H9 (cell line): ENCODE measurements around the gene PELI2. TPM values are rescaled to one million over a fixed set of nuclear protein-coding genes. Genes with fewer than 3 reads are reported as not detected.

ENCODE experiments used
- DNase-seq: peaks from one replicate; pipeline ENCODE4 v3.0.0-alpha.2; 2017
- H2AFZ ChIP-seq: one replicate; pipeline ENCODE4 v1.6.1; 2013; ENCODE audit warnings: mild to moderate bottlenecking, low read length, control low read depth, moderate library complexity
- H2AK5ac ChIP-seq: 2 replicates; pipeline ENCODE4 v1.6.1; 2013; ENCODE audit warnings: low read length, control low read depth, mixed read lengths; ENCODE audit not compliant: insufficient read length
- H2BK120ac ChIP-seq: one replicate; pipeline ENCODE4 v1.6.1; 2013; ENCODE audit warnings: low read depth, mild to moderate bottlenecking, low read length, control low read depth, inconsistent platforms; ENCODE audit not compliant: poor library complexity, severe bottlenecking
- H2BK12ac ChIP-seq: 2 replicates; pipeline ENCODE4 v1.6.1; 2013; ENCODE audit warnings: low read length, control low read depth, mixed read lengths, low read depth; ENCODE audit not compliant: insufficient read length
- H2BK15ac ChIP-seq: 2 replicates; pipeline ENCODE4 v1.6.1; 2013; ENCODE audit warnings: low read depth, low read length, control low read depth
- H2BK20ac ChIP-seq: one replicate; pipeline ENCODE4 v1.6.1; 2013; ENCODE audit warnings: low read depth, mild to moderate bottlenecking, low read length, control low read depth, inconsistent platforms; ENCODE audit not compliant: poor library complexity, severe bottlenecking
- H2BK5ac ChIP-seq: 2 replicates; pipeline ENCODE4 v1.6.1; 2013; ENCODE audit warnings: low read length, control low read depth, mixed read lengths; ENCODE audit not compliant: insufficient read length
- H3K14ac ChIP-seq: 2 replicates; pipeline ENCODE4 v1.6.1; 2013; ENCODE audit warnings: low read length, control low read depth; ENCODE audit not compliant: insufficient read depth
- H3K18ac ChIP-seq: 2 replicates; pipeline ENCODE4 v1.6.1; 2013; ENCODE audit warnings: low read depth, mild to moderate bottlenecking, mixed read lengths, low read length, control low read depth; ENCODE audit not compliant: insufficient read length
- H3K23ac ChIP-seq: 2 replicates; pipeline ENCODE4 v1.6.1; 2013; ENCODE audit warnings: low read length, control low read depth, mixed read lengths, low read depth; ENCODE audit not compliant: insufficient read length
- H3K23me2 ChIP-seq: 2 replicates; pipeline ENCODE4 v1.6.1; 2013; ENCODE audit warnings: low read depth, mild to moderate bottlenecking, mixed read lengths, low read length, control low read depth; ENCODE audit not compliant: insufficient read length, poor library complexity, severe bottlenecking
- H3K27ac ChIP-seq: 2 replicates; pipeline ENCODE4 v1.5.1; 2013; ENCODE audit warnings: low read length, control low read depth, mixed read lengths, low read depth; ENCODE audit not compliant: insufficient read length
- H3K27me3 ChIP-seq: 2 replicates; pipeline ENCODE4 v1.6.1; 2013; ENCODE audit warnings: low read length, control low read depth, inconsistent platforms; ENCODE audit not compliant: insufficient read depth
- H3K4ac ChIP-seq: 2 replicates; pipeline ENCODE4 v1.6.1; 2013; ENCODE audit warnings: low read depth, mild to moderate bottlenecking, control low read depth, inconsistent platforms, low read length, moderate library complexity
- H3K4me1 ChIP-seq: 2 replicates; pipeline ENCODE4 v1.6.1; 2013; ENCODE audit warnings: low read length, control low read depth, inconsistent platforms; ENCODE audit not compliant: insufficient read depth
- H3K4me2 ChIP-seq: 2 replicates; pipeline ENCODE4 v1.6.1; 2013; ENCODE audit warnings: low read length, control low read depth, mixed read lengths; ENCODE audit not compliant: insufficient read length, insufficient read depth
- H3K56ac ChIP-seq: 2 replicates; pipeline ENCODE4 v1.6.1; 2013; ENCODE audit warnings: low read depth, mild to moderate bottlenecking, mixed read lengths, low read length, control low read depth; ENCODE audit not compliant: insufficient read length
- H3K79me1 ChIP-seq: 2 replicates; pipeline ENCODE4 v1.6.1; 2013; ENCODE audit warnings: low read depth, mild to moderate bottlenecking, moderate library complexity, low read length, control low read depth, inconsistent platforms; ENCODE audit not compliant: insufficient read depth, poor library complexity, severe bottlenecking
- H3K79me2 ChIP-seq: 2 replicates; pipeline ENCODE4 v1.6.1; 2013; ENCODE audit warnings: low read length, control low read depth, inconsistent platforms; ENCODE audit not compliant: insufficient read depth
- H3K9ac ChIP-seq: 2 replicates; pipeline ENCODE4 v1.6.1; 2013; ENCODE audit warnings: low read length, control low read depth, mixed read lengths; ENCODE audit not compliant: insufficient read length; ENCODE audit errors: extremely low read depth
- H3K9me3 ChIP-seq: one replicate; pipeline ENCODE4 v1.6.1; 2013; ENCODE audit warnings: low read depth, low read length, inconsistent platforms; ENCODE audit not compliant: control insufficient read depth
- H3T11ph ChIP-seq: one replicate; pipeline ENCODE4 v1.6.1; 2013; ENCODE audit warnings: mild to moderate bottlenecking, low read length, control low read depth, inconsistent platforms
- H4K20me1 ChIP-seq: one replicate; pipeline ENCODE4 v1.6.1; 2013; ENCODE audit not compliant: control insufficient read depth, insufficient read length, insufficient read depth
- H4K5ac ChIP-seq: 2 replicates; pipeline ENCODE4 v1.6.1; 2013; ENCODE audit warnings: low read depth, mild to moderate bottlenecking, mixed read lengths, low read length, control low read depth; ENCODE audit not compliant: insufficient read length
- H4K8ac ChIP-seq: replicated peaks from 2 replicates; pipeline ENCODE4 v1.6.1; 2013; ENCODE audit warnings: low read length, control low read depth, mixed read lengths, low read depth; ENCODE audit not compliant: insufficient read length
- H4K91ac ChIP-seq: 2 replicates; pipeline ENCODE4 v1.6.1; 2013; ENCODE audit warnings: low read depth, mild to moderate bottlenecking, moderate library complexity, mixed read lengths, low read length, control low read depth; ENCODE audit not compliant: insufficient read length
- H3K27ac Mint-ChIP-seq, 3 experiments: 2 replicates in 2 of 3; 3 replicates in 1 of 3; pipeline ENCODE4 v1.8.0; 2020 to 2021; ENCODE audit warnings: mixed read lengths in 3 of 3, mild to moderate bottlenecking in 1 of 3, moderate library complexity in 1 of 3
- H3K27me3 Mint-ChIP-seq: 2 replicates; pipeline ENCODE4 v1.8.0; 2021; ENCODE audit warnings: low read depth, mild to moderate bottlenecking, moderate library complexity, mixed read lengths
- H3K36me3 Mint-ChIP-seq, 3 experiments: 2 replicates in 2 of 3; 3 replicates in 1 of 3; pipeline ENCODE4 v1.8.0; 2020 to 2021; ENCODE audit warnings: low read depth in 3 of 3, mixed read lengths in 3 of 3; ENCODE audit not compliant: insufficient read depth in 1 of 3
- H3K4me1 Mint-ChIP-seq, 2 experiments: 2 replicates each; pipeline ENCODE4 v1.8.0; 2020; ENCODE audit warnings: mixed read lengths in 2 of 2
- H3K4me3 Mint-ChIP-seq, 2 experiments: 2 replicates in 1 of 2; 3 replicates in 1 of 2; pipeline ENCODE4 v1.8.0; 2020 to 2021; ENCODE audit warnings: mild to moderate bottlenecking in 2 of 2, mixed read lengths in 2 of 2, moderate library complexity in 1 of 2
- H3K9me3 Mint-ChIP-seq, 2 experiments: 2 replicates in 1 of 2; 3 replicates in 1 of 2; pipeline ENCODE4 v1.8.0; 2020; ENCODE audit warnings: mild to moderate bottlenecking in 2 of 2, mixed read lengths in 2 of 2, moderate library complexity in 1 of 2
- WGBS: extraction: QIAGEN DNeasy Blood & Tissue Kit; methylation state at CpG from one replicate; pipeline ENCODE4 v1.1.7; 2013; ENCODE audit warnings: missing lambda C conversion rate, low lambda C conversion rate, mixed read lengths; ENCODE audit not compliant: insufficient read length; ENCODE audit errors: extremely low coverage; 5-methylcytosine and 5-hydroxymethylcytosine counted together
- total RNA-seq: library from RNA; stranded (reverse); gene quantifications from 2 replicates; pipeline ENCODE4 v1.2.1, GENCODE V29; 2021
- TF ChIP-seq, protein P1 (sequence below): fragments of 200-600 bp; sonication (generic); conservative IDR thresholded peaks from 3 replicates; pipeline ENCODE4 v1.8.0; 2021; ENCODE audit warnings: antibody characterized with exemption, mild to moderate bottlenecking

PELI2 gene
- total RNA-seq, 1 experiment from 2014 or later: 18.0 TPM

DNA sequence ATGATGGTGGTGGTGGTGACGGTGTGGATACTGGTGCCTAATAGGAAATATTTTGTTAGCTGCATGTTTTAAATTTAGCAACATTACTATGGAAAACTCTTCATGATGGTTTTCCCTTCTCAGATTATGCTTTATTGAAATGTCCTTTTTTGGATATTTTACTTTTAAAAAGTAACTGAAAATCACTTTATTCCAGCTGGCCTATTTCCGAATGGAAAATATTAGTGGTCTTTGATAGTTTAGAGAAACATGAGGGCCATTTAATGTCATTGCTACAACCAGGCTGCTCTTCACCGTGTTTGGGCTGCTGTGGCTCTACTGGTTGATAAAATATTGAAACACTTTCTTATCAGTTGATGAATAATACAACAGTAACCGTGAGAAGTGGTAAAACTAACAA is 64.2 kb downstream of the PELI2 start:
- no peak overlapping the region for H3K9ac ChIP-seq
- H3K4me2 ChIP-seq: no peak overlapping the region
- H2BK15ac ChIP-seq: no peak overlapping the region
- H3K23ac ChIP-seq: no peak overlapping the region
- no peak overlapping the region for H3K14ac ChIP-seq
- H4K91ac ChIP-seq: no peak overlapping the region
- H3K79me2 ChIP-seq: no peaks in the 10 kb centered on the region
- Mint-ChIP-seq H3K27ac (no peak overlapping the region), H3K4me1 (peaks cover under 1 to 6% of the 10 kb centered on the region in 2 experiments), H3K36me3 (peaks cover 0 to 11% (median 0%) of the 10 kb centered on the region in 3 experiments; a peak in 4 of 7 replicates), H3K9me3 (no peaks in the 10 kb centered on the region), H3K27me3 (no peaks in the 10 kb centered on the region), H3K4me3 (no peak overlapping the region)
- no peak overlapping the region for H3K27ac ChIP-seq
- no peak overlapping the region for H3K18ac ChIP-seq
- no CpG with 5 or more reads among the region's 4 CpGs for WGBS
- H3T11ph ChIP-seq: no peak overlapping the region
- H3K4me1 ChIP-seq: no peaks in the 10 kb centered on the region
- no peaks in the 10 kb centered on the region for H3K23me2 ChIP-seq
- H2BK5ac ChIP-seq: no peak overlapping the region
- H4K8ac ChIP-seq: no peak overlapping the region
- no peak overlapping the region for H3K4ac ChIP-seq
- H4K5ac ChIP-seq: no peak overlapping the region
- H3K9me3 ChIP-seq: no peaks in the 10 kb centered on the region
- no peak overlapping the region for H2AFZ ChIP-seq
- no peaks in the 10 kb centered on the region for H3K79me1 ChIP-seq
- no peak overlapping the region for H2BK120ac ChIP-seq
- no peak for DNase-seq
- no peak overlapping the region for H2BK12ac ChIP-seq
- H3K56ac ChIP-seq: no peak overlapping the region
- no peaks in the 10 kb centered on the region for H3K27me3 ChIP-seq
- TF ChIP-seq, protein P1, sequence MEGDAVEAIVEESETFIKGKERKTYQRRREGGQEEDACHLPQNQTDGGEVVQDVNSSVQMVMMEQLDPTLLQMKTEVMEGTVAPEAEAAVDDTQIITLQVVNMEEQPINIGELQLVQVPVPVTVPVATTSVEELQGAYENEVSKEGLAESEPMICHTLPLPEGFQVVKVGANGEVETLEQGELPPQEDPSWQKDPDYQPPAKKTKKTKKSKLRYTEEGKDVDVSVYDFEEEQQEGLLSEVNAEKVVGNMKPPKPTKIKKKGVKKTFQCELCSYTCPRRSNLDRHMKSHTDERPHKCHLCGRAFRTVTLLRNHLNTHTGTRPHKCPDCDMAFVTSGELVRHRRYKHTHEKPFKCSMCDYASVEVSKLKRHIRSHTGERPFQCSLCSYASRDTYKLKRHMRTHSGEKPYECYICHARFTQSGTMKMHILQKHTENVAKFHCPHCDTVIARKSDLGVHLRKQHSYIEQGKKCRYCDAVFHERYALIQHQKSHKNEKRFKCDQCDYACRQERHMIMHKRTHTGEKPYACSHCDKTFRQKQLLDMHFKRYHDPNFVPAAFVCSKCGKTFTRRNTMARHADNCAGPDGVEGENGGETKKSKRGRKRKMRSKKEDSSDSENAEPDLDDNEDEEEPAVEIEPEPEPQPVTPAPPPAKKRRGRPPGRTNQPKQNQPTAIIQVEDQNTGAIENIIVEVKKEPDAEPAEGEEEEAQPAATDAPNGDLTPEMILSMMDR: no peak
- no peak overlapping the region for H2AK5ac ChIP-seq
- no peak overlapping the region for H2BK20ac ChIP-seq
- H4K20me1 ChIP-seq: no peaks in the 10 kb centered on the region
